ENCODE data around the gene FAH. TPM values are rescaled to one million over a fixed set of nuclear protein-coding genes. Genes with fewer than 3 reads are reported as not detected.

FAH gene
- total RNA-seq, 4 donors from 2014 or later = 11.1 to 15.0 (median 14.0) TPM

GRCh38 chr15:80203361-80203885 lies 50.6 kb downstream of the FAH start:
- intact Hi-C loops (cut with DNase I) = no loop called here
- Histone ChIP-seq H3K9me3 (no peaks in the 10 kb centered on the region), H3K4me3 (no peak overlapping the region), H3K27me3 (peaks cover 0 to 32% (median 0%) of the 10 kb centered on the region in 4 donors), H3K4me1 (no peaks in the 10 kb centered on the region), H3K36me3 (no peaks in the 10 kb centered on the region), H3K27ac (replicated peaks in 1 of 4) (no peak overlapping the region)
- peak; percentile 72 for DNase-seq (ENCODE audit: extremely low spot score)
- no peak for TF ChIP-seq CTCF (IDR thresholded peaks at IDR 0.05)
- TF ChIP-seq EP300 (IDR thresholded peaks at IDR 0.05) = no peak
- TF ChIP-seq POLR2A (IDR thresholded peaks at IDR 0.05; ENCODE audit: low read depth) = no peak
- no peak for TF ChIP-seq POLR2AphosphoS5 (IDR thresholded peaks at IDR 0.05)
- 78% methylated on average over 10 of the region's 10 CpGs for WGBS

- H3K36me3 ChIP-seq = no peaks in the 10 kb centered on the region
- H3K27ac ChIP-seq (replicated peaks in 1 of 4) = no peak overlapping the region
- WGBS = 93% methylated on average over 4 of the region's 4 CpGs
- TF ChIP-seq POLR2AphosphoS5 (IDR thresholded peaks at IDR 0.05) (no peak), CTCF (IDR thresholded peaks at IDR 0.05) (no peak), EP300 (IDR thresholded peaks at IDR 0.05) (no peak), POLR2A (IDR thresholded peaks at IDR 0.05; ENCODE audit: low read depth) (no peak)
- intact Hi-C loops (cut with DNase I) = no loop called here
- no peaks in the 10 kb centered on the region for H3K4me1 ChIP-seq
- no peaks in the 10 kb centered on the region for H3K9me3 ChIP-seq
- no peak overlapping the region for H3K4me3 ChIP-seq
- DNase-seq (ENCODE audit: extremely low spot score) = peak; percentile 70
- H3K27me3 ChIP-seq = peaks cover 0 to 37% (median 0%) of the 10 kb centered on the region in 4 donors
These were observed 51.4 kb downstream of the FAH start for GRCh38 chr15:80204231-80204630.

DNA sequence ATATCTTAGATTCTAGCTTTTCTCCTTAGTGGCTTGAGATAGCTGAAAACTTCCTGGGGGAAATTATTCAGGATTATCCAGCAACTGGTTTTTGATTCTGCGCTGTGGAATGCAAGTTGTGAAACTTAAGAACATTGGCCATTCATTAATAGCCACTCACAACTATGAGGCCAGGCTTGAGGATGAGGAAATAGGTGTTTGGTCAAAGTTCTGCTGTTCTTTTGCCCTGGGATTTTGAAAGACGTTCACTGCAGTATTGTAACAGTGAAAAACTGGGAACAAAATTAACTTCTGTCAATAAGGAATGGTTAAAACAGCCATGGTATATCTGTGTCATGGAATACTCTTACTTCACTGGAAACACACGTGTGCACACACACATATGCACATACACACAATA lies 55.1 kb downstream of the FAH start:
- Histone ChIP-seq H3K4me3 (no peak overlapping the region), H3K9me3 (no peaks in the 10 kb centered on the region), H3K4me1 (no peaks in the 10 kb centered on the region), H3K27me3 (peaks cover 0 to 16% (median 0%) of the 10 kb centered on the region in 4 donors), H3K36me3 (no peaks in the 10 kb centered on the region), H3K27ac (replicated peaks in 1 of 4) (no peak overlapping the region)
- intact Hi-C loops (cut with DNase I) = no loop called here
- TF ChIP-seq POLR2AphosphoS5 (IDR thresholded peaks at IDR 0.05) = no peak
- no peak for TF ChIP-seq POLR2A (IDR thresholded peaks at IDR 0.05; ENCODE audit: low read depth)
- TF ChIP-seq EP300 (IDR thresholded peaks at IDR 0.05) = no peak
- no peak for TF ChIP-seq CTCF (IDR thresholded peaks at IDR 0.05)
- WGBS = 68% methylated on average over 3 of the region's 3 CpGs
- peak; percentile 17 for DNase-seq (ENCODE audit: extremely low spot score)

DNA sequence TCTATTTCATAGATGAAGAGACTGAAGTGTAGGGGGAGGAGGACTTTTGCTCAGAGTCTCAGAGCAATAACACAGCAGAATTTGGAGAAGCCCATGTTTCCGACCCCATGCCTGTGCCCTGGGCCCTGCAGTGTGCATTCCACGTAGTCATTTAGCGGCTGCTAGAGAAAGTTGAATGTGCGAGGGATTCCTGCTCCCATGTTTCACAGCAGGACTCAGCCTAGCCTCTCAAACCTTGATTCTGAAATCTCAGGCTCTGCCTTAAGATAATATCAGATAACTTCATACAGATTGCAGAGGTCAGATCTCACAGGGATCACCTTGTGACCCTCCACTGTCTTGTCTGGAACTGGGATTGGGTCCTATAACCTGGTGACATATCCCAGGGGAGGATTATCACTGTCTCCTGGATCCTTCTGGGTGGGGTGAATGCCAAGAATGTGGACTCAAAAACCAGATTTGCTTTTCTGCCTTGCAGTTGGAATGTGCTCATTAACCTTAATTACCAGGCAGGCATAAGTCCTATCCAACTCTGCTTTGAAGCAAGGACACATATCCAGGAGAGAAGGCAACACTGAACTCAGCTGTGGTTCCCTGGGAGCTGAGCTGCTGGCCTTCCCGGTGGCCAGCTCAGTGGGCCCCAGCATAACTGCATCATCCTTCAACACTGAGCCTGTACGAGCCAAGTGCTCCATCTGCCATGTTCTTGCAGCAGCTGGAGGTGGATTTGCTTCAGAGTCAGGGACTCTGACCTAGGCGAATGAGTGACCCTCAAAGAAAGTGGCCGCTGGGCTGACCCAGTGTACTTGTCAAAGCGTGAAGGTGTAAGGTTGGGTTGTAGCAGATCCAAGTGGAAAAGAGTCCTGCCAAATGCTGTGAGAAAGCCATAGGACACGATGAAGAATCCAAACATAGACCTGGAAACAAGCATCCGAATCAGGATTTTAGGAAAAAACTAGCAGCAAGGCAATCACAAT lies 56.2 kb downstream of the FAH start:
- WGBS = 87% methylated on average over 11 of the region's 11 CpGs
- Histone ChIP-seq H3K9me3 (peaks cover 0 to 7% (median 2%) of the 10 kb centered on the region in 4 donors), H3K27ac (replicated peaks in 1 of 4) (no peak overlapping the region), H3K4me1 (no peaks in the 10 kb centered on the region), H3K4me3 (no peak overlapping the region), H3K36me3 (no peaks in the 10 kb centered on the region), H3K27me3 (peaks cover 0 to 16% (median 0%) of the 10 kb centered on the region in 4 donors)
- intact Hi-C loops (cut with DNase I) = no loop called here
- DNase-seq (ENCODE audit: extremely low spot score) = peak; percentile 66
- TF ChIP-seq EP300 (IDR thresholded peaks at IDR 0.05) = no peak
- TF ChIP-seq CTCF (IDR thresholded peaks at IDR 0.05) = no peak
- no peak for TF ChIP-seq POLR2A (IDR thresholded peaks at IDR 0.05; ENCODE audit: low read depth)
- no peak for TF ChIP-seq POLR2AphosphoS5 (IDR thresholded peaks at IDR 0.05)
